Natural killer cell treated with Interleukin-12 subunit alpha and Interleukin-12 subunit beta and Interleukin-15 and Interleukin-18, amount 100 ng/mL, for 72 hours (primary cell): ENCODE data around the gene PHLDA1. TPM values are rescaled to one million over a fixed set of nuclear protein-coding genes. Genes with fewer than 3 reads are reported as not detected.

ENCODE experiments used
- total RNA-seq, 2 donors: library from RNA; stranded (reverse); gene quantifications; one replicate each; pipeline ENCODE4 v1.2.3, GENCODE V29; 2022

The PHLDA1 gene
- total RNA-seq, 2 donors from 2014 or later: 62.0 to 153 TPM

Other genes starting within 250 kb of the PHLDA1 start
- 100 to 1,000 TPM; 371 to 420 TPM for gene NAP1L1, start 52.9 kb upstream of the PHLDA1 start, total RNA-seq